Endodermal cell (in vitro differentiated cells): Measurements from ENCODE around the gene LHPP. TPM values are rescaled to one million over a fixed set of nuclear protein-coding genes. Genes with fewer than 3 reads are reported as not detected.
A peak's percentile ranks its signal among the peaks of the same experiment; 100 is the strongest.

Experiments used
- DNase-seq: peaks from one replicate; pipeline ENCODE4 v3.0.0-alpha.2; 2017
- H3K27ac ChIP-seq: 2 replicates; pipeline ENCODE4 v1.5.1; 2013; ENCODE audit warnings: mild to moderate bottlenecking, low read depth, low read length, moderate library complexity
- H3K27me3 ChIP-seq: 2 replicates; pipeline ENCODE4 v1.6.1; 2013; ENCODE audit warnings: mild to moderate bottlenecking, low read length, moderate library complexity; ENCODE audit not compliant: insufficient read depth, control insufficient read depth, poor library complexity, severe bottlenecking
- H3K36me3 ChIP-seq: 2 replicates; pipeline ENCODE4 v1.7.0; 2013; ENCODE audit warnings: mild to moderate bottlenecking, low read length, moderate library complexity; ENCODE audit not compliant: control insufficient read depth, insufficient read depth
- H3K4me1 ChIP-seq: one replicate; pipeline ENCODE4 v1.7.0; 2013; ENCODE audit warnings: low read length; ENCODE audit not compliant: control insufficient read depth, insufficient read depth
- H3K4me3 ChIP-seq: 2 replicates; pipeline ENCODE4 v1.5.1; 2013; ENCODE audit warnings: mild to moderate bottlenecking, low read length, moderate library complexity
- H3K9ac ChIP-seq: 2 replicates; pipeline ENCODE4 v1.6.1; 2013; ENCODE audit warnings: mild to moderate bottlenecking, low read length, moderate library complexity; ENCODE audit not compliant: poor library complexity, severe bottlenecking; ENCODE audit errors: extremely low read depth
- H3K9me3 ChIP-seq: 2 replicates; pipeline ENCODE4 v1.6.1; 2013; ENCODE audit warnings: mild to moderate bottlenecking, low read length, moderate library complexity; ENCODE audit not compliant: control insufficient read depth
- H3K27ac Mint-ChIP-seq: 2 replicates; pipeline ENCODE4 v1.8.0; 2020; ENCODE audit warnings: mixed read lengths
- H3K27me3 Mint-ChIP-seq: 2 replicates; pipeline ENCODE4 v1.8.0; 2021; ENCODE audit warnings: mild to moderate bottlenecking, mixed read lengths; ENCODE audit not compliant: insufficient read depth
- H3K36me3 Mint-ChIP-seq: 2 replicates; pipeline ENCODE4 v1.8.0; 2020; ENCODE audit warnings: low read depth, mixed read lengths
- H3K4me1 Mint-ChIP-seq: 2 replicates; pipeline ENCODE4 v1.8.0; 2020; ENCODE audit warnings: mixed read lengths
- H3K4me3 Mint-ChIP-seq: 2 replicates; pipeline ENCODE4 v1.8.0; 2020; ENCODE audit warnings: mild to moderate bottlenecking, moderate library complexity, mixed read lengths
- H3K9me3 Mint-ChIP-seq: 2 replicates; pipeline ENCODE4 v1.8.0; 2020; ENCODE audit warnings: mild to moderate bottlenecking, mixed read lengths
- WGBS, 2 experiments: methylation state at CpG; one replicate each; pipeline versions ENCODE4 v1.1.5 to v1.1.7; 2013; ENCODE audit warnings: missing lambda C conversion rate in 2 of 2, mixed read lengths in 1 of 2; ENCODE audit not compliant: insufficient coverage in 1 of 2, insufficient read length in 1 of 2; 5-methylcytosine and 5-hydroxymethylcytosine counted together
- total RNA-seq, 2 donors: library from RNA; stranded (reverse); fragmentation: NEBNext Ultra II Directional in 1 of 2; extraction: Animal tissue kit (Norgen Biotek cat#: 25700) in 1 of 2; gene quantifications; 2 replicates in 1 of 2; 3 replicates in 1 of 2; pipeline ENCODE4 v1.2.1, GENCODE V29; 2021
- TF ChIP-seq, protein P1 (sequence below): fragments of 200-600 bp; sonication (generic); conservative IDR thresholded peaks from 2 replicates; pipeline ENCODE4 v1.5.0; 2021; ENCODE audit warnings: antibody characterized with exemption, mild to moderate bottlenecking

LHPP gene
- total RNA-seq, 2 donors from 2014 or later: 23.3 to 24.8 TPM

DNA sequence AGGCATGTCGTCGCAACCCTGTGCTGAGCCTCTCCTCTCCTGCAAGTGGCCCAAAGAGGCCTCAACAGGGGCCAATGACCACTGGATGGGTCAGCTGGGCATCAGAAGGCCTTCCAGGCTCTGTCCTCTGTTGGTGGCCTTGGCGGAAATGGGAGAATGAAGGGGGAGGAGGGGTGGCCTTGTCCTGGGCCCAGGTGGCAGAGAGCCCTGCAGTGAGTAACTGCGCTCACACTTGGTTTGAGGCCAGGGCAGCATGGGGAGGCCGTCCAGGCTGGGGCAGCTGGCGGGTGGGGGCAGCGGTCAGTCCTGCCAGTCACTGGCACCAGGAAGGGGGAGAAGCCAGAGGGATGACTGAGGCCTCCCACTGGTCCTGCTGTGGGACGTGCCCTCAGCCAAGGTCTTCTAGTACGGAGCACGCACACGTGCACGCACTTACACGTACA lies 59.8 kb downstream of the LHPP start:
- Mint-ChIP-seq H3K4me1 (no peaks in the 10 kb centered on the region), H3K27me3 (no peaks in the 10 kb centered on the region), H3K4me3 (no peak overlapping the region), H3K36me3 (peaks cover 9% of the 10 kb centered on the region), H3K27ac (no peak overlapping the region), H3K9me3 (no peaks in the 10 kb centered on the region)
- 94 to 98% methylated on average over 7 to 13 of the region's 13 CpGs for WGBS, 2 experiments
- peak; percentile 31 for DNase-seq
- H3K9ac ChIP-seq: no peak overlapping the region
- H3K27me3 ChIP-seq: no peaks in the 10 kb centered on the region
- no peak overlapping the region for H3K27ac ChIP-seq
- H3K4me1 ChIP-seq: no peaks in the 10 kb centered on the region
- H3K4me3 ChIP-seq: no peak overlapping the region
- no peaks in the 10 kb centered on the region for H3K36me3 ChIP-seq
- TF ChIP-seq, protein P1, sequence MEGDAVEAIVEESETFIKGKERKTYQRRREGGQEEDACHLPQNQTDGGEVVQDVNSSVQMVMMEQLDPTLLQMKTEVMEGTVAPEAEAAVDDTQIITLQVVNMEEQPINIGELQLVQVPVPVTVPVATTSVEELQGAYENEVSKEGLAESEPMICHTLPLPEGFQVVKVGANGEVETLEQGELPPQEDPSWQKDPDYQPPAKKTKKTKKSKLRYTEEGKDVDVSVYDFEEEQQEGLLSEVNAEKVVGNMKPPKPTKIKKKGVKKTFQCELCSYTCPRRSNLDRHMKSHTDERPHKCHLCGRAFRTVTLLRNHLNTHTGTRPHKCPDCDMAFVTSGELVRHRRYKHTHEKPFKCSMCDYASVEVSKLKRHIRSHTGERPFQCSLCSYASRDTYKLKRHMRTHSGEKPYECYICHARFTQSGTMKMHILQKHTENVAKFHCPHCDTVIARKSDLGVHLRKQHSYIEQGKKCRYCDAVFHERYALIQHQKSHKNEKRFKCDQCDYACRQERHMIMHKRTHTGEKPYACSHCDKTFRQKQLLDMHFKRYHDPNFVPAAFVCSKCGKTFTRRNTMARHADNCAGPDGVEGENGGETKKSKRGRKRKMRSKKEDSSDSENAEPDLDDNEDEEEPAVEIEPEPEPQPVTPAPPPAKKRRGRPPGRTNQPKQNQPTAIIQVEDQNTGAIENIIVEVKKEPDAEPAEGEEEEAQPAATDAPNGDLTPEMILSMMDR: no peak
- H3K9me3 ChIP-seq: no peaks in the 10 kb centered on the region

DNA sequence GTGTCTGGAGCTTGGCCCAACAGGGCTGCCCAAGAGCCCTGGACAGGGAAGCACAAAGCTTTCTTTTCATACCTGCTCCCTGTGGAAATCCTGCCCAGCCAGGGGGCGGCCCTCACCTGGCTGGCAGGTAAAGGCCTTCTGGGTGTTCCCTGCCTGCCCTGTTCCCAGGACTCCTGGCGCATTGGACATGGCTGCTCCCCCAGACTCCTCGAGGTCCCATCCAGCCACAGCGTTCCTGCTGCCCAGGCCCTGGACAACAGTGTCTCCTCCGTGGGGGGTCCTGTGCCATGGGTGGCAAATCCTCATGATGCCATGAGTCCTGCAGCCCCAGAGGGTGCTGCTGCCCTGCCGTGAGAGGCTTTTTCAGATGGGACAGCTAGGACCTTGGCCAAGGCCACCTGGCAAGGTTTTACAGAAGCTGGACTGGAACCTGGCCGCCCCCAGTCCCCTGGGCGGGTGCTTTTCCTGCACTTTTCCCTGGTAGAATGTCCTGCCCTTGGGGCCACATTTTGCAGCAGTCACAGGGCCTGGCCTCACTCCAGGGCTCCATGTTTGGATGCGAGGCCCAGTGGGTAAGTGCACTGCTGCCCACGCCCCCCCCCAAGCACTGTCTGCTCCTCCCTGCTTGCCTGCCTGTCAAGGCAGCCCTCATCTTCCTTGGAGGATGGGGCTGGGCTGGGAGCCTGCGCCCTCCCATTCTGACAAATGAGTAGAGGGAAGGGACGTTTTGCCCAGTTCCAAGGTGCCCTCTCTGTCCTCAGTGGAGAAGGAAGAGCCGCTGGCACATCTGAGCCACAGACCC lies 60.7 kb downstream of the LHPP start:
- Mint-ChIP-seq H3K9me3 (no peaks in the 10 kb centered on the region), H3K27ac (no peak overlapping the region), H3K4me1 (no peaks in the 10 kb centered on the region), H3K27me3 (no peaks in the 10 kb centered on the region), H3K36me3 (peaks cover 9% of the 10 kb centered on the region), H3K4me3 (no peak overlapping the region)
- no peaks in the 10 kb centered on the region for H3K4me1 ChIP-seq
- H3K27me3 ChIP-seq: no peaks in the 10 kb centered on the region
- no peak overlapping the region for H3K27ac ChIP-seq
- no peak overlapping the region for H3K4me3 ChIP-seq
- H3K9me3 ChIP-seq: no peaks in the 10 kb centered on the region
- peak; percentile 36 for DNase-seq
- H3K36me3 ChIP-seq: no peaks in the 10 kb centered on the region
- H3K9ac ChIP-seq: no peak overlapping the region
- WGBS, 2 experiments: 89 to 92% methylated on average over 6 to 13 of the region's 13 CpGs
- TF ChIP-seq, protein P1: no peak

DNA sequence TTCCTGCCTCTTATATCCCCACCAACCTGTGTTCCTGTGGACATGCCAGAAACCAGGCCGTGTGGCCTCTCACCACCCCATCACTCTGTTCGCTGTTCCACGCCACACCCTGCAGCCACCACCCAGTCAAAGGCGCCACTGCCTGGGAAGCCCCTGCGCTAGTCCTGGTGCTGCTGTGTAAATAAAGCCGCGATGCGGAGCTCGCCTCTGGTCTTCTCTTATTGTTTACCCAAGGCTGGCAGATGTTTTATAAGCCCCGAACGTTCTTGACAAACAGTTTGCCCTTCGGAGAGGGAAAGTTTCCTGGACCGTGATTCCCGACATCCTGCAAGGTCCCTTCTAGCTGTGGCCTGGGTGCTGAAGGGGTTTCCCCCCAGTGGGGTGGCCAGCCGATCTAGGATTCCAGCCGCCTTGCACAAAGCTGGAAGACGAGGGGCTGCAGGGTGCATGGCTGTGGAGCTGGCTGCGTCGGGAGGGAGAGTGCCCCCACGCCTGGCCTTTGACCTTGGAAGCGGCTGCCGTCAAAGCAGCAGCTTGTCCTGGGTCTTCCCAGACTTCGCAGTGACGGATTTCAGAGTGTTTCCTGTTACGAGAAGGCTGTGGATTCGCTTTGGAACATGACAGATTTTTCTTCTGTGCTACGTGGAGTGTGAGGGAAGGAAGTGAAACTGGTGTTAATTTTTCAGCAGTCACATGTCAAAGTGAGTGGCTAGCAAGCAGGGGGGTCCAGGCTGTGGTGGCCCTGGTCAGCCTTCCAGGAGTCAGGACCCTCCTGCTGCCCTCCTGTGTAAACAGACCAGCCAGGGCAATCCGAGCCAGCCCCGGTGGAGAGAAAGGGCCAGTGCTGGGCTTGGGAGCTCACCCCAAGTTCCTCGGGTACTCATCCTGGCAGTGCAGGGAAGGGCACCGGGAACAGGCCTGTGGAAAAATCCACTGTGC lies 61.6 kb downstream of the LHPP start:
- WGBS, 2 experiments: 82 to 87% methylated on average over 28 to 31 of the region's 31 CpGs
- no peaks in the 10 kb centered on the region for H3K4me1 ChIP-seq
- Mint-ChIP-seq H3K4me3 (no peak overlapping the region), H3K27me3 (no peaks in the 10 kb centered on the region), H3K9me3 (no peaks in the 10 kb centered on the region), H3K27ac (no peak overlapping the region), H3K4me1 (no peaks in the 10 kb centered on the region), H3K36me3 (peaks cover 9% of the 10 kb centered on the region)
- H3K4me3 ChIP-seq: no peak overlapping the region
- no peaks in the 10 kb centered on the region for H3K36me3 ChIP-seq
- H3K27ac ChIP-seq: no peak overlapping the region
- no peaks in the 10 kb centered on the region for H3K27me3 ChIP-seq
- TF ChIP-seq, protein P1: no peak
- H3K9ac ChIP-seq: no peak overlapping the region
- peak; percentile 47 for DNase-seq
- H3K9me3 ChIP-seq: no peaks in the 10 kb centered on the region
